NCI-H2029 treated with DMSO at 0.1 percent for 48 hours (cell line): ENCODE measurements around the gene TNFSF11.

Experiments used
- DNase-seq: peaks from one replicate; lab custom pipeline; 2025; lab: John Stamatoyannopoulos, UW

TNFSF11 gene

GRCh38 chr13:42611086-42611779 lies 37.3 kb downstream of the TNFSF11 start:
- no peak for DNase-seq

DNA sequence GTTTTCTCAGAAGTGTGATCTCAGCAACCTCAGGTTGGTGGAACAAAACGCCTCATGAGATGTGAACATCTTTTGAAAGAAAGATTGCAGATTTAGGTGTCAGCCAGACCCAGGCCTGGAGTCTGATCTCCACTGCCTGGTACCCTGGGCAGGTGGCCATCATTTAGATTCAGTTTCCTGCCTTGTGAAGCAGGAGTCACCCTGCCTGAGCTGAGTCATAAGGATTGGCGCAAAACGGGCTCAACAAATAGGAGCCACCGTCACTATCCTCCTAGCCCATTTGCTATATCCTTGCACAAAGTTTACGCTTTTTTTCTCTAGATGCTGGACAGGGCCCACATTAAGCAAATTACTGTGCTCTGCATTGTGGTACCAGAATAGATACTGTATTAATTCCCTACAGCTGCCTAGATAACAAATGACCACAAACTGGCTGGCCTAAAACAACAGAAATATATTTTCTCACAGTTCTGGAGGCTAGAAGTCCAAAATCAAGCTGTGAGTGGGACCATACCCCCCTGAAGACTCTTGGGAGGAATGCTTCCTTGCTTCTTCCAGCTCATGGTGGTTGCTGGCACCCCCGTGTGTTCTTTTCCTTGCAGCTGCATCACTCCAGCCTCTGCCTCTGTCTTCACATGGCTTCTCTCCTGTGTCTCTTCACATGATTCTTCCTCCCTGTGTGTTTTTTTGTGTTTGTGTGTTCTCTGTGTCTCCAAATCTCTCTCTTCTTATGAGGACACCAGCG lies 38.2 kb downstream of the TNFSF11 start:
- no peak for DNase-seq

GRCh38 chr13:42614436-42615035 lies 40.6 kb downstream of the TNFSF11 start:
- no peak for DNase-seq

GRCh38 chr13:42615691-42616090 lies 41.7 kb downstream of the TNFSF11 start:
- no peak for DNase-seq

DNA sequence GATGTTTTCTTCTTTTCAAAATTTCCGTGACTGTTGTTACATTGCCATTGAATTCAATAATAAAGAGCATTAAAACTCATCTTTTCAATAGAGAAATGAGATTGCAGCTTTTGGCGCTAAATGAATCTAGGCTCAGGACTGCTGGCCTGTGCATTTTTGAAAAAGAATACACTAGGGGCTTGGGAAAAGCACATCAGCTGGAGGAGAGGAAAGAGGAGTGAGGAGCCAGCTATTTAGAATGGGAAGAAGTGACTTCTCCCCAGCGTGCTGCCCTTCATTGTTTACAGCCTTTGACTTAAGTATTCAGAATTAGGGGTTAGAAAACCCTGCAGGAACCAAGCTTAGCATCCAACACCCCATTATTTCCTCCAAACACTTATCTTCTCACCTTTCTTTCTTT lies 43.3 kb downstream of the TNFSF11 start:
- DNase-seq: no peak

DNA sequence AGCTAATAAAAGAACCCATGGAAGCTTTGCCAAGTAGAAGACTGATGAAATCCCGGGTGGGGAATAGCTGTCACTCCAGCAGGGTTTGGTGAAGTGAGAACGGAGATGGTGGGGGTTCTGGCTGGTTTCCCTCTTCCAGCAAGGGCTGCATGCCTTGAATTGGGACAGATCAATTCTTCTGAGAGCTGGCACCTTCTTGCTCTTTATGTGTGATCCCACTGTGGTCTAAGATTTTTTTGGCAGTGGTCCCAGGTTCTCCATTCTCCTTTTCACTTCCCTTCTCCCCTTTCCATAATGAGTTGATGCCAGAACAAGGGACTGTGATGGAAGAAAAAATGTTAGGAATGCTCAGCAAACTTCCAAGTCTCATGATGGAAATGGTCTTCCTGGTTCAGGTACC lies 50.0 kb downstream of the TNFSF11 start:
- no peak for DNase-seq

DNA sequence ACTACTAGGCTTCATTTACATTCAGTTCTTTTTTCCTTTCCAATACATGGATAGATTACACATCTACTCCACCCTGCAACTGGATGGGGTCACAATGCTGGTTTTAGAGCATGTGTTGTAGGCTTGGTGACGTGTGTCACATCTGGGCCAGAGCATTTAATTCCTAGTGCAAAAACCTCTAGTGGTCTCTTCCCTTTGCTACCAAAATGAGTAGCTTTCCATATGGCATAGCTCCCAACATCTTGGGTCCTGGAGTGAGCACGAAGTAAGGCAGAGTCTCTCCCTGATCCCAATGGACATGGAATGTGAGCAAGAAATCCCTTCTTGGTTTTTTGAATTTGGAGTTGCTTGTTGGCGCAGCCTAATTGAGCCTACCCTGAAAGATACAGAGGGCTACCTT lies 51.7 kb downstream of the TNFSF11 start:
- DNase-seq: no peak

- no peak for DNase-seq
Measured at GRCh38 chr13:42626176-42626860, 52.4 kb downstream of the TNFSF11 start.

GRCh38 chr13:42628666-42629065 lies 54.7 kb downstream of the TNFSF11 start:
- DNase-seq: no peak

DNA sequence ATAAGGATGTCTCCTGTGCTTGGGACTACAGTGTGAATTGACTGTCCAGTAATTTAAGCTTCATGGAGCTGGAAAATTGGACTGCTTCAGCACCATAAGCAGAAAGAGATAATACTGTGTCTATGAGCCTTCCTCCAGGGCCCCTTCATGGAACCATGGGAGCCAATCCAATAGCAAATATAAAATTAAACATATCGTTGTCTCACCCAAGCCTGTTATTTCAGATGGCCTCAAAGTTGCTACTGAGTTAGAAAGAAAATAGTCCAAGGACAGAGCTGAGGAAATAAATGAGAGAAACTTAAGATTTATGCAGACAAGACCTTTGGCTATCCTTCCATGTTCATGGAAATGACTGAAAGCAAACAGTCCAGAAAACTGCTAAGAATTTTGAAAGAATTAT lies 57.2 kb downstream of the TNFSF11 start:
- DNase-seq: no peak

DNA sequence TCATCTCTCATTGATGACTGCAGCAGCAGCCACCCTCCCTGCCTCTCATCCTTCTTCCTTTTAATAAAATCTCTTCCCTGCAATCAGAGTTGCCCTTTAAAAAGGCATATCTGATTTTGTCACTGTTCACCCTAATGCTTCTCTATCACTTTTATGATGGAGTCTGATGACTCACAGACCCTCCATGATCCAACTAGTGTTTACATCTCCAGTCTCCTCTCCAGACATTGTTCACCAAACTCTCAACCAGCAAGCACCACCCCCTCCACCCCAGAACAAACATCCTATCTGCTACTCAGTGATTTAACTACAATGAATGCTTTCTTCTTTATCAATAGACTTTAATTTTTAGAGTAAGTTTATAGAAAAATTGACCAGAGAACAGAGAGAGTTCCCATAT lies 59.5 kb downstream of the TNFSF11 start:
- DNase-seq: no peak

GRCh38 chr13:42638101-42638500 lies 64.1 kb downstream of the TNFSF11 start:
- DNase-seq: no peak

- no peak for DNase-seq
Measured at GRCh38 chr13:42638886-42639285, 64.9 kb downstream of the TNFSF11 start.

DNA sequence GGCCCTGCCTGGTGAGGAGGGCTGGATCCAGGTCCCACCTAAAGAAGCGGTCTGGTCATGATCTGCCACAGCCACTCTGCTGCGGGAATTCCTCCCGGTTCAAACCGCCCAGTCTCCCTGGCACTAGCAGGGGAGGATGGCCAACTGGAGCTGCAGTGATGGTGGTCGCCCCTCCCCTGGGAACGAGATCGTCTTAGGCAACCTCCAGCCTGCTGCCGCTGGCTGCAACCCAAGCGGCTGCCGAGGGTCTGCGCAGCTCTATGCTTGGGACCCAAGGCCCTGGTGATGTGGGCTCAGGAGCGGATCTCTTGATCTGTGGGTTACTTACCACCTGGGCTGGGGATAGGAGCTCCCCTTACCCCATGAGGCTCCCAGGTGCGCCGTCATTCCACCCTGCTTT lies 69.1 kb downstream of the TNFSF11 start:
- no peak for DNase-seq

GRCh38 chr13:42644841-42645240 lies 70.9 kb downstream of the TNFSF11 start:
- DNase-seq: no peak

DNA sequence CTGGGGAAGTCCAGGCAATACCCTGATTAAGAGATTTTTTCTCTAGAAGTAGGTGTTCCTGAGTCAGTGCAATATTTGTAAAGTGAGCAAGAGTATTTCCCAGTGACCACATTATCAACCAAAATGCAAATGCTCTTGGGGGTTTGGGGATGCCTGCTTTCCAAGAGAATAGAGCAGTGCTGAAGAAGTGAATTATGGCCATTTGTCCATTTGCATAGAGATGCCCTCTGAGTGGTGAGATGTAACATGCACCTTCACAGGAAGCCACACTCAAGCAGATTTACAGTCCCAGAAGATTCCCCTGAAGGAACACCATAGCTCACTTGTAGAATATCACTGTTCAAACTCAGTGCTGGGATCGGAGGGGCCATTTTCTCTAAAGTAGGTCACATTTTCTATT lies 71.8 kb downstream of the TNFSF11 start:
- DNase-seq: no peak

- DNase-seq: no peak
Measured at GRCh38 chr13:42649141-42649540, 75.2 kb downstream of the TNFSF11 start.

DNA sequence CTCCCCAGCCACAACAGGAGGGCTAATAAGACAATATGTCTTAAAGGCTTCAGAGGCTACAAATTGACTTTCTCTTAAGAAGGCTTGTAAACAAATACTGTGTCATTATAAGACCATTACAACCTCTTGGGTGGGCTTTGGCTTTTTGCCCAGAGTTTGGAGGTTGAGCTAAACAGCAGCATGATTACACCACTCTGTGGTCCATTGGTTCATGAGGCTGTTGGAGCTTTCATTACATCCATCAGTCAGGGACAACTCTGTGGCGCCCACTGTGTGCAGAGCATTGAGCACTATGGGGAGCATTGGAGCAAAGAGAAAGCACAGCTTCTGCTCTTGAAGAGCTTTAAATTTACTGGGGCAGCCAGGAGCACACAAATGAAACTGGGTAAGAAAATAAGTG lies 75.9 kb downstream of the TNFSF11 start:
- no peak for DNase-seq

- no peak for DNase-seq
Measured at GRCh38 chr13:42650506-42650905, 76.6 kb downstream of the TNFSF11 start.

- no peak for DNase-seq
Measured at GRCh38 chr13:42651936-42652641, 78.1 kb downstream of the TNFSF11 start.

GRCh38 chr13:42652642-42653415 lies 78.9 kb downstream of the TNFSF11 start:
- DNase-seq: no peak
